ENCODE data around the gene PIWIL4. TPM values are rescaled to one million over a fixed set of nuclear protein-coding genes. Genes with fewer than 3 reads are reported as not detected.

Gene PIWIL4
- total and polyA plus RNA-seq, 2 of the 8 experiments (the other 6 are each of a cell fraction or from before 2014, with no cell fraction given) = 0.51 to 0.52 TPM

DNA sequence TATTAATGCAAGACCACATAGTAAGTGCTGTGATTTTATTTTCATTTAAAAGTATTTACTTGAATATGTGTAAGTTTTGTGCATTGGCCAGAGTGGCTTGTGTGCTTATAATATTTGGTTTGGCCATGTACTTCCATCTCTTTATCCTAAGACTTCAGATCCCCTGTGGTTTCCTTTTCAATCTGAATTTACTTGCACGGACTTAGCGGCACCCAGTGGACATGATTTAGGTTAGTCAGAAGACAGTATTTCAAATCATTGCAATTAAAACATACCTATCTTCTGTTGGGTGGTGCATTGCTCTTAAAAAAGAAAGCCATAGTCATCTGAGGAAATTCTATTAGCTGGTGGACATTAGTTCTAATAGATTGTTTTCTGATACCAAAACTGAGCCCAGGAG lies 30.7 kb downstream of the PIWIL4 start:
- H2BK15ac ChIP-seq (ENCODE audit: low read length) = no peak overlapping the region
- ChIA-PET CTCF (ENCODE audit: partially characterized antibody) (interaction anchor here (0.8 to 2.3 kb wide), 6 partner anchors 11 to 396 kb away, joined by 3 to 7 read pairs (median 3); no protein-coding TSS in a partner anchor), POLR2A (ENCODE audit: partially characterized antibody) (no interaction called here)
- H2AK5ac ChIP-seq (ENCODE audit: low read depth, low read length) = no peak overlapping the region
- H4K91ac ChIP-seq (replicated peaks; ENCODE audit: insufficient read length, low read length) = no peak overlapping the region
- DNase-seq (ENCODE audit: low read depth in 1 of 2, low spot score in 2 of 2) (no peak), FAIRE-seq (no peak)
- peaks cover 0 to under 1% (median 0%) of the 10 kb centered on the region in 4 experiments; a peak in 1 of 7 replicates for H3K4me1 ChIP-seq (replicated peaks in 1 of 4; ENCODE audit: control insufficient read depth in 3 of 4, insufficient read depth in 4 of 4, low read length in 3 of 4)
- H3K27ac ChIP-seq (ENCODE audit: low read depth, low read length) = no peak overlapping the region
- no peak overlapping the region for H2BK20ac ChIP-seq (ENCODE audit: low read length)
- no peaks in the 10 kb centered on the region for H3K79me2 ChIP-seq (ENCODE audit: control insufficient read depth in 1 of 2, insufficient read depth in 2 of 2, low read length in 2 of 2)
- no peak overlapping the region for H4K8ac ChIP-seq (ENCODE audit: extremely low read depth, insufficient read depth, low read length)
- H3K23ac ChIP-seq (ENCODE audit: insufficient read length) = no peak overlapping the region
- no peak overlapping the region for H2BK120ac ChIP-seq (replicated peaks; ENCODE audit: low read depth, low read length)
- no peak overlapping the region for H4K5ac ChIP-seq (ENCODE audit: insufficient read length, low read depth, low read length)
- H3K4ac ChIP-seq (replicated peaks; ENCODE audit: insufficient read length, low read depth, low read length) = no peak overlapping the region
- no peaks in the 10 kb centered on the region for H3K9me3 ChIP-seq (ENCODE audit: insufficient read depth in 2 of 2, low read depth in 1 of 2, low read length in 1 of 2)
- no peak overlapping the region for H3K9ac ChIP-seq (replicated peaks in 1 of 4; ENCODE audit: extremely low read depth in 1 of 4, low read depth in 3 of 4, low read length in 3 of 4)
- TF ChIP-seq RAD21 (IDR thresholded peaks at IDR 0.05 in 1 of 2, conservative IDR thresholded peaks at IDR 0.05 in 1 of 2; ENCODE audit: low read depth in 2 of 2, low read length in 2 of 2) = peak; percentile 36 to 46
- TF ChIP-seq RFX5 (IDR thresholded peaks at IDR 0.05; ENCODE audit: borderline replicate concordance, low read depth, low read length) = no peak
- TF ChIP-seq MAFK (IDR thresholded peaks at IDR 0.05; ENCODE audit: low read depth, low read length) = no peak
- TF ChIP-seq, protein P1, sequence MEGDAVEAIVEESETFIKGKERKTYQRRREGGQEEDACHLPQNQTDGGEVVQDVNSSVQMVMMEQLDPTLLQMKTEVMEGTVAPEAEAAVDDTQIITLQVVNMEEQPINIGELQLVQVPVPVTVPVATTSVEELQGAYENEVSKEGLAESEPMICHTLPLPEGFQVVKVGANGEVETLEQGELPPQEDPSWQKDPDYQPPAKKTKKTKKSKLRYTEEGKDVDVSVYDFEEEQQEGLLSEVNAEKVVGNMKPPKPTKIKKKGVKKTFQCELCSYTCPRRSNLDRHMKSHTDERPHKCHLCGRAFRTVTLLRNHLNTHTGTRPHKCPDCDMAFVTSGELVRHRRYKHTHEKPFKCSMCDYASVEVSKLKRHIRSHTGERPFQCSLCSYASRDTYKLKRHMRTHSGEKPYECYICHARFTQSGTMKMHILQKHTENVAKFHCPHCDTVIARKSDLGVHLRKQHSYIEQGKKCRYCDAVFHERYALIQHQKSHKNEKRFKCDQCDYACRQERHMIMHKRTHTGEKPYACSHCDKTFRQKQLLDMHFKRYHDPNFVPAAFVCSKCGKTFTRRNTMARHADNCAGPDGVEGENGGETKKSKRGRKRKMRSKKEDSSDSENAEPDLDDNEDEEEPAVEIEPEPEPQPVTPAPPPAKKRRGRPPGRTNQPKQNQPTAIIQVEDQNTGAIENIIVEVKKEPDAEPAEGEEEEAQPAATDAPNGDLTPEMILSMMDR (IDR thresholded peaks at IDR 0.05; ENCODE audit: control extremely low read depth in 1 of 3, insufficient read depth in 1 of 3, low read depth in 1 of 3, low read length in 3 of 3) = peak in 2 of 3 experiments; percentile 3 to 25; a peak in 2 of 4 replicates
- no peak overlapping the region for H2AFZ ChIP-seq (ENCODE audit: low read length)
- no peaks in the 10 kb centered on the region for H3K23me2 ChIP-seq (ENCODE audit: low read depth, low read length)
- H3K18ac ChIP-seq (ENCODE audit: extremely low read depth, low read length) = no peak overlapping the region
- no peak overlapping the region for H3K56ac ChIP-seq (replicated peaks; ENCODE audit: insufficient read length, low read depth, low read length)
- H3K27me3 ChIP-seq (replicated peaks in 1 of 4; ENCODE audit: control insufficient read depth in 3 of 4, extremely low read depth in 1 of 4, insufficient read depth in 3 of 4, low read length in 3 of 4) = no peaks in the 10 kb centered on the region
- no peaks in the 10 kb centered on the region for H3K36me3 ChIP-seq (ENCODE audit: control insufficient read depth in 2 of 4, insufficient read depth in 4 of 4, low read length in 3 of 4)
- no peak overlapping the region for H2BK5ac ChIP-seq (ENCODE audit: low read depth, low read length)
- 91% methylated on average over 2 of the region's 2 CpGs; no CpG with 5 or more reads in 1 of the 2 experiments for WGBS, 2 experiments (ENCODE audit: extremely low coverage in 1 of 2, insufficient coverage in 1 of 2, insufficient read length in 1 of 2, insufficient replicate concordance in 2 of 2, low coverage in 1 of 2, low lambda C conversion rate in 2 of 2, missing lambda C conversion rate in 1 of 2)
- H4K20me1 ChIP-seq (replicated peaks in 1 of 2; ENCODE audit: control insufficient read depth in 1 of 2, insufficient read depth in 2 of 2, low read length in 2 of 2) = no peaks in the 10 kb centered on the region
- no peak overlapping the region for H3K4me3 ChIP-seq (ENCODE audit: extremely low read depth in 1 of 4, insufficient read depth in 2 of 4, low read depth in 3 of 4, low read length in 4 of 4)
- H3K14ac ChIP-seq (ENCODE audit: insufficient read length) = no peak overlapping the region
- no peak overlapping the region for H3K4me2 ChIP-seq (ENCODE audit: insufficient read depth in 1 of 2, low read depth in 2 of 2, low read length in 2 of 2)
- H2BK12ac ChIP-seq (ENCODE audit: low read depth, low read length) = no peak overlapping the region
- no peaks in the 10 kb centered on the region for H3K79me1 ChIP-seq (ENCODE audit: low read depth, low read length)
